Upper lobe of left lung (tissue), 6 donors: ENCODE measurements around the gene BIRC3. TPM values are rescaled to one million over a fixed set of nuclear protein-coding genes. Genes with fewer than 3 reads are reported as not detected.
"Not testable (repeated sequence)": the region's sequence is repeated elsewhere in the genome, so short reads cannot be mapped to it uniquely, and the experiment has no call there.

Source experiments
- ATAC-seq, 2 donors: fragments of 200-7000 bp; cut with Tn5 transposase; one replicate each; pipeline ENCODE4 v1.9.1; 2022; ENCODE audit warnings: mild to moderate bottlenecking in 2 of 2, moderate library complexity in 2 of 2; ENCODE audit not compliant: low FRiP score in 2 of 2
- DNase-seq, 2 donors: peaks; one replicate each; pipeline ENCODE4 v3.0.0-alpha.2; 2019 to 2020
- H3K27ac ChIP-seq, 4 donors: fragments of 200-600 bp; sonication (generic); one replicate each; pipeline ENCODE4 v1.5.1; 2016 to 2019
- H3K27me3 ChIP-seq, 4 donors: fragments of 200-600 bp; sonication (generic); one replicate each; pipeline ENCODE4 v1.5.1; 2017 to 2019
- H3K36me3 ChIP-seq, 4 donors: fragments of 200-600 bp; sonication (generic); one replicate each; pipeline ENCODE4 v1.5.1; 2016 to 2019
- H3K4me1 ChIP-seq, 4 donors: fragments of 200-600 bp; sonication (generic); one replicate each; pipeline ENCODE4 v1.5.1; 2018 to 2019
- H3K4me3 ChIP-seq, 4 donors: fragments of 200-600 bp; sonication (generic); one replicate each; pipeline ENCODE4 v1.5.1; 2017 to 2019; ENCODE audit warnings: mild to moderate bottlenecking in 2 of 4, moderate library complexity in 1 of 4
- H3K9me3 ChIP-seq, 4 donors: fragments of 200-600 bp; sonication (generic); one replicate each; pipeline ENCODE4 v1.5.1; 2018 to 2019
- CTCF ChIP-seq, 6 experiments: fragments of 450-650 bp in 4 of 6; fragments of 200-600 bp in 2 of 6; sonication (generic) in 2 of 6; IDR thresholded peaks; one replicate each; pipeline ENCODE4 v1.5.1; 2016 to 2019; ENCODE audit warnings: antibody characterized with exemption in 6 of 6
- EP300 ChIP-seq, 4 donors: sonication (generic); formaldehyde crosslinking; IDR thresholded peaks; one replicate each; pipeline ENCODE4 v1.5.1; 2017; ENCODE audit warnings: antibody characterized with exemption in 4 of 4, control low read depth in 2 of 4
- POLR2A ChIP-seq, 4 donors: fragments of 450-650 bp; IDR thresholded peaks; one replicate each; pipeline ENCODE4 v1.5.1; 2016 to 2017; ENCODE audit warnings: antibody characterized with exemption in 4 of 4, mild to moderate bottlenecking in 2 of 4
- POLR2AphosphoS5 ChIP-seq, 2 donors: sonication (generic); formaldehyde crosslinking; IDR thresholded peaks; one replicate each; pipeline ENCODE4 v1.5.1; 2017; ENCODE audit warnings: antibody characterized with exemption in 2 of 2
- WGBS, 2 donors: methylation state at CpG; one replicate each; pipeline ENCODE4 v1.1.5; 2017 to 2018; 5-methylcytosine and 5-hydroxymethylcytosine counted together
- total RNA-seq, 6 donors: library from RNA; depleted of rRNA in 4 of 6; stranded (reverse); fragments of >200 nt in 4 of 6; gene quantifications; one replicate each; pipeline versions ENCODE4 v1.1.0 to v1.2.1, GENCODE V29; 2016 to 2021
- donor health status: DM: no; HTN: no; CAD: no; lungs with moderate emphysema.
- donor health status: DM: no; HTN: yes; CAD: no; lungs with severe emphysema.

The BIRC3 gene
- total RNA-seq, 6 donors from 2014 or later: 8.8 to 39.5 (median 19.1) TPM

GRCh38 chr11:102330231-102330630 lies 12.9 kb downstream of the BIRC3 start:
- Histone ChIP-seq H3K27ac (no peak overlapping the region), H3K36me3 (peaks cover 13 to 92% (median 19%) of the 10 kb centered on the region in 4 donors), H3K4me1 (no peaks in the 10 kb centered on the region), H3K9me3 (no peaks in the 10 kb centered on the region), H3K4me3 (no peak overlapping the region), H3K27me3 (no peaks in the 10 kb centered on the region)
- TF ChIP-seq EP300 (IDR thresholded peaks at IDR 0.05) (no peak), POLR2AphosphoS5 (IDR thresholded peaks at IDR 0.05) (no peak), CTCF (IDR thresholded peaks at IDR 0.05) (no peak), POLR2A (IDR thresholded peaks at IDR 0.05) (no peak)
- DNase-seq: no peak
- no peak for ATAC-seq

GRCh38 chr11:102331341-102331740 lies 14.1 kb downstream of the BIRC3 start:
- DNase-seq (no peak), ATAC-seq (no peak)
- peaks cover 13 to 95% (median 20%) of the 10 kb centered on the region in 4 donors for H3K36me3 ChIP-seq
- no peaks in the 10 kb centered on the region for H3K9me3 ChIP-seq
- H3K4me1 ChIP-seq: no peaks in the 10 kb centered on the region
- TF ChIP-seq CTCF (IDR thresholded peaks at IDR 0.05) (no peak), EP300 (IDR thresholded peaks at IDR 0.05) (no peak), POLR2AphosphoS5 (IDR thresholded peaks at IDR 0.05) (no peak), POLR2A (IDR thresholded peaks at IDR 0.05) (no peak)
- no peaks in the 10 kb centered on the region for H3K27me3 ChIP-seq
- no peak overlapping the region for H3K4me3 ChIP-seq
- H3K27ac ChIP-seq: no peak overlapping the region
- WGBS, 2 donors: 87 to 95% methylated on average over 2 of the region's 2 CpGs

- 81 to 89% methylated on average over 1 of the region's 1 CpG for WGBS, 2 donors
- Histone ChIP-seq H3K4me1 (no peaks in the 10 kb centered on the region), H3K9me3 (no peaks in the 10 kb centered on the region), H3K27ac (no peak overlapping the region), H3K36me3 (peaks cover 13 to 96% (median 20%) of the 10 kb centered on the region in 4 donors), H3K4me3 (no peak overlapping the region), H3K27me3 (no peaks in the 10 kb centered on the region)
- TF ChIP-seq POLR2AphosphoS5 (IDR thresholded peaks at IDR 0.05): no peak
- no peak for TF ChIP-seq CTCF (IDR thresholded peaks at IDR 0.05)
- no peak for TF ChIP-seq POLR2A (IDR thresholded peaks at IDR 0.05)
- TF ChIP-seq EP300 (IDR thresholded peaks at IDR 0.05): no peak
- ATAC-seq: no peak
- no peak for DNase-seq
Observed at GRCh38 chr11:102332611-102332994, 15.3 kb downstream of the BIRC3 start.

GRCh38 chr11:102338479-102339010 lies 21.3 kb downstream of the BIRC3 start:
- H3K4me1 ChIP-seq: no peaks in the 10 kb centered on the region
- H3K9me3 ChIP-seq: no peaks in the 10 kb centered on the region
- no peak overlapping the region for H3K4me3 ChIP-seq
- DNase-seq: no peak
- peaks cover 0 to 44% (median 8%) of the 10 kb centered on the region in 4 donors for H3K36me3 ChIP-seq
- no peak overlapping the region for H3K27ac ChIP-seq
- no peak for ATAC-seq
- no peaks in the 10 kb centered on the region for H3K27me3 ChIP-seq
- no peak for TF ChIP-seq POLR2AphosphoS5 (IDR thresholded peaks at IDR 0.05)
- no peak for TF ChIP-seq CTCF (IDR thresholded peaks at IDR 0.05)
- no peak for TF ChIP-seq POLR2A (IDR thresholded peaks at IDR 0.05)
- no peak for TF ChIP-seq EP300 (IDR thresholded peaks at IDR 0.05)

- WGBS, 2 donors: 78 to 81% methylated on average over 7 of the region's 7 CpGs
- H3K27ac ChIP-seq, DNase-seq, ATAC-seq, H3K9me3 ChIP-seq, H3K27me3 ChIP-seq, H3K4me1 ChIP-seq, H3K4me3 ChIP-seq: not testable (repeated sequence)
- H3K36me3 ChIP-seq: peaks cover 0 to 18% (median 8%) of the 10 kb centered on the region in 4 donors
Observed at GRCh38 chr11:102341311-102341710, 24.0 kb downstream of the BIRC3 start.
